Activated naive CD4-positive, alpha-beta T cell treated with anti-CD3 and anti-CD28 coated beads, Interleukin-2, amount 10 ng/mL, durations not matched to agents 7 days and 5 days (primary cell): ENCODE measurements around the gene RNF130.
A peak's percentile ranks its signal among the peaks of the same experiment; 100 is the strongest.

Experiments
- CTCF ChIA-PET: fragments of 350-600 bp; sonication (Branson Sonifier 250); formaldehyde crosslinking; loops from one replicate; lab custom pipeline; 2021; ENCODE audit warnings: antibody characterized with exemption; lab: Charles Lee
- DNase-seq: peaks from one replicate; pipeline ENCODE4 v3.0.0-alpha.2; 2020
- H3K27ac Mint-ChIP-seq: one replicate; pipeline ENCODE4 v1.8.0; 2021; ENCODE audit warnings: mild to moderate bottlenecking, moderate library complexity, mixed read lengths
- H3K27me3 Mint-ChIP-seq: one replicate; pipeline ENCODE4 v1.8.0; 2021; ENCODE audit warnings: mild to moderate bottlenecking, mixed read lengths
- H3K36me3 Mint-ChIP-seq: one replicate; pipeline ENCODE4 v1.8.0; 2021; ENCODE audit warnings: mixed read lengths
- H3K4me1 Mint-ChIP-seq: one replicate; pipeline ENCODE4 v1.8.0; 2021; ENCODE audit warnings: mixed read lengths
- H3K4me3 Mint-ChIP-seq: one replicate; pipeline ENCODE4 v1.8.0; 2021; ENCODE audit warnings: mild to moderate bottlenecking, moderate library complexity, mixed read lengths
- H3K9me3 Mint-ChIP-seq: one replicate; pipeline ENCODE4 v1.8.0; 2021; ENCODE audit warnings: mixed read lengths

Gene RNF130

DNA sequence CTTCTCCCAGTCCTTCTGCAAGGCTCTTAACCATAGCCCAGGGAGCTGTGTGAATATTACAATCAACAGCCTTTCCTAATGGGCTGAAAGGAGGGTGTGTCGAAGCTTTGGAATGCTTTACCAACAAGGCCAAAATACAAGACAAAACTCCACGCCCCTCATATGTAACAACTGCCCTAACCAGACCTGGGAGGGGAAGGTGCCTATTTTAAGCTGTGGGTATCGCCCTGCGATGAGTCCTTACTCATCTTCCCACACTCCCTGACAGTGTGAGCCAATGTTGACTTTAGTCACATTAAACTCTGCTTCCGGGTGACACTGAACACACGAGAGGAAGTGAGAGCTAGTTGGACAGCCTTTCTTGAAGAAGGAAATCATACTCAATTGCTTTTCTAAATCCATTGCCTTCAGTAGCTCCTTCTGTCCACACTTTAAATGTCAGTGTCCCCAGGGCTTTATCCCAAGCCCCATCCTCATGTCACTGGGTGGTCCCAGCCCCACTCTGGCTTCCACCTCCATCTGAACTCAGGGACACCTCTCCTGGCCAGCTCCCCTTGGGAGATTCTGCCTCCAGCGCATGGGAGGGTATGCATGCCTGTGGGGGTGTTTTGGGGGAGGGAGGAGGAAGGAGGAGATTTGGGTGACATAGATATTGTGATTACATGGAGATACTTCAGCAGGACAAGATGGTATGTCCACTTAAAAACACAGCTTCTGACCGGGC is 157.4 kb downstream of the RNF130 start:
- Mint-ChIP-seq H3K4me3 (no peak overlapping the region), H3K27ac (peak overlapping the region; percentile 37), H3K27me3 (peaks cover 39% of the 10 kb centered on the region), H3K4me1 (peaks cover 2% of the 10 kb centered on the region), H3K36me3 (no peaks in the 10 kb centered on the region), H3K9me3 (no peaks in the 10 kb centered on the region)
- no peak for DNase-seq
- CTCF ChIA-PET = interaction anchor here (1.5 kb wide), 1 partner anchor 10 kb away, joined by 5 read pairs; no protein-coding TSS in a partner anchor

DNA sequence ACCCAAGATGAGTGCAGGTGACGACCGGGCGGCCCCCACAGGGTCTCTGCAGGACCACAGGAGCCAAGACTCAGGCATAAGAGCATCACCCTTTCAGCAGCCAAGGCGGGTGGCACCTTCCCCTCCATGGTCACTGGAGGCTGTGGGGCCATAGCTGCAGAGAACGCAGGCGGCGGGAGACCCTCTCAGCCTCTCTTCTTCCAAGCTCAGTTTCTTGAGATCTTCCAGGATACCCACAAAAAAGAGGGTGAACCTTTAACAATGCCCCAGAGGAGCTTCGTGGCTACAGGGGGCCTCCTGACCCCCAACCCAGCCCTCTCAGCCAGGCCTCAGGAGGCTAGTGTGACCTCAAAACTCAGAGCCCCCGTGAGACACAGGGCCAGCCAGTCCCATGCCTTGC is 158.1 kb downstream of the RNF130 start:
- Mint-ChIP-seq H3K9me3 (no peaks in the 10 kb centered on the region), H3K4me1 (peaks cover 2% of the 10 kb centered on the region), H3K36me3 (no peaks in the 10 kb centered on the region), H3K27ac (no peak overlapping the region), H3K27me3 (peaks cover 32% of the 10 kb centered on the region), H3K4me3 (no peak overlapping the region)
- CTCF ChIA-PET = interaction anchor here (1.5 kb wide), 1 partner anchor 10 kb away, joined by 5 read pairs; no protein-coding TSS in a partner anchor
- peak; percentile 16 for DNase-seq

DNA sequence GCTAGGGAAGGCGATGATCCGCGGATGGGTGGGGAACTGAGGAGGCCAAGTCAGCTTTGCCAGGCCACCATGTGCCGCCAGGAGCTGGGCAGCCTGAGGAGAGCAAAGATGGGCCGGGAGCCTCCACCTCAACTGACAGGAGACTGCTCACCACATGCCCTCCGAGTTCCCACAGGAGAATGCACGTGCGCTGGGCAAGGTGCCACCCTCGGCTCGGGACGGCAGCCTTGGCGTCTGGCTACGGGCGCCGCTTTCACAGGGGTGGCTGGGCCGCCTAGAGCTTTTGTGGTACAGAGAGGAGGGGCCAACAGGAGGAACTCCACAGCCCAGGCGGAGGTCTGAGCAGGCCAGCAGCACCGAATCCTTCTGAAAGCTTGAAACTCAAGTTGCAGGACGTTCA is 158.6 kb downstream of the RNF130 start:
- DNase-seq = no peak

DNA sequence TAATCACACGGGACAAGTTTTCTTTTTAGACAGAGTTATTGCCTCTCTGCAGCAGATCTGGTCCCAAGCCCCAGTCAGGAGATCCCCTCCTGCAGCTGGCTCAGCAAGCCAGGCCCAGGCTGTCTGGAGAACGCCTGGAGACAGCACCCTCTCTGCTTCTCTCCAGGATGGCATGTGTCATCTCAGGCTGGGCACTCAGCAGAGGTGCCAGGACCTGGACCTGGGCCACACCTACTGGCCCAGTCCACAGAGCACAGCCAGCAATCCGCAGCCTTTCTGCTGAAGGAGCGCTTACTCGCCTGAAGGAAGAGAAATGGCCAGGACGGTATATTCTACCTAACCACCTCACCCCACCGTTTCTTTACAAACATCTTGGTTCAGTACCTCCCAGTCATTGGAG is 159.2 kb downstream of the RNF130 start:
- DNase-seq = peak; percentile 3
- CTCF ChIA-PET = interaction anchor here (0.6 kb wide), 1 partner anchor 37 kb away, joined by 4 read pairs; no protein-coding TSS in a partner anchor

More for the DNA sequence above, 158.6 kb downstream of the RNF130 start:
- CTCF ChIA-PET = no interaction called here
- Mint-ChIP-seq H3K4me1 (peaks cover 4% of the 10 kb centered on the region), H3K9me3 (no peaks in the 10 kb centered on the region), H3K36me3 (no peaks in the 10 kb centered on the region), H3K27me3 (peaks cover 30% of the 10 kb centered on the region), H3K4me3 (no peak overlapping the region), H3K27ac (no peak overlapping the region)

DNA sequence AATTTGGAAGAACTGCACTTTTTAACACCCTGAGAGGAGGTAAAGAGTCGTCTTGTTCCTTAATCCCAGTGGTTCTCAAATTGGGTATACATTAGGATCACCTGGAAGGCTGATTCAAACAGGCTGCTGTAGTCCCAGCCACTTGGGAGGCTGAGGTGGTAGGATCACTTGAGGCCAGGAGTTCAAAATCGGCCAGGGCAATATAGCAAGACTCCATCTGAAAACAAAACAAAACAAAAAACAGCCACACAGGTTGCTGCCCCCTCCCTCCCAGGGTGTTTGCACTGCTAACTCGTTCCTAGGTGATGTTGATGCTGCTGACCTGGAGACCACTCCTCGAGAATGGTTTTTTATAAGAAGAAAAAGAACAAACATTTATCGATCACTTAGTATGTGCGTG is 162.3 kb downstream of the RNF130 start:
- peak overlapping the region; percentile 2 for H3K4me3 Mint-ChIP-seq
- peaks cover 17% of the 10 kb centered on the region for H3K4me1 Mint-ChIP-seq
- peaks cover 5% of the 10 kb centered on the region for H3K36me3 Mint-ChIP-seq
- peaks cover 14% of the 10 kb centered on the region for H3K27me3 Mint-ChIP-seq
- peak; percentile 5 for DNase-seq
- CTCF ChIA-PET = no interaction called here
- H3K9me3 Mint-ChIP-seq = no peaks in the 10 kb centered on the region
- H3K27ac Mint-ChIP-seq = no peak overlapping the region

More for the DNA sequence above, 159.2 kb downstream of the RNF130 start:
- H3K36me3 Mint-ChIP-seq = no peaks in the 10 kb centered on the region
- no peaks in the 10 kb centered on the region for H3K9me3 Mint-ChIP-seq
- peaks cover 24% of the 10 kb centered on the region for H3K27me3 Mint-ChIP-seq
- peaks cover 5% of the 10 kb centered on the region for H3K4me1 Mint-ChIP-seq
- no peak overlapping the region for H3K4me3 Mint-ChIP-seq
- H3K27ac Mint-ChIP-seq = no peak overlapping the region

DNA sequence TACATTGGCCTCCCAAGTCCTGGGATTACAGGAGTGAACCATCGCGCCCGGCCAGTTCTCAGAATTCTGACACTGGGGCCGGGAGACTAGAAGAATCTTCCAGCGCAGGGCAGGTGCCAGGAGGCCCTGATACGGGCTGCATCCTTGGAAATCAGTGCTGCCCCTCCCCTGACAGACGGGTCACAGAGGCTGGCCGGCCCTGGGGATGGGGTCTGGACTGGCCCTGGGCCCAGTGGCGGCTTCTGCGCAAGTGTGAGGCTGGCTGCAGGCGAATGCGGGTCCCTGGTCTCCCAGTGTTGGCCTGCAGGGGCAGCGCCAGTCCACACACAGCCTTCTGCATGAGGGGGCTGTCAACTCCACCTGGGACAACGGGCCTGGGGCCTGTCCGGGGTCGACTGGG is 163.0 kb downstream of the RNF130 start:
- CTCF ChIA-PET = interaction anchor here (0.7 to 4.1 kb wide), 5 partner anchors 107 to 186 kb away, joined by 3 to 36 read pairs (median 4); no protein-coding TSS in a partner anchor

DNA sequence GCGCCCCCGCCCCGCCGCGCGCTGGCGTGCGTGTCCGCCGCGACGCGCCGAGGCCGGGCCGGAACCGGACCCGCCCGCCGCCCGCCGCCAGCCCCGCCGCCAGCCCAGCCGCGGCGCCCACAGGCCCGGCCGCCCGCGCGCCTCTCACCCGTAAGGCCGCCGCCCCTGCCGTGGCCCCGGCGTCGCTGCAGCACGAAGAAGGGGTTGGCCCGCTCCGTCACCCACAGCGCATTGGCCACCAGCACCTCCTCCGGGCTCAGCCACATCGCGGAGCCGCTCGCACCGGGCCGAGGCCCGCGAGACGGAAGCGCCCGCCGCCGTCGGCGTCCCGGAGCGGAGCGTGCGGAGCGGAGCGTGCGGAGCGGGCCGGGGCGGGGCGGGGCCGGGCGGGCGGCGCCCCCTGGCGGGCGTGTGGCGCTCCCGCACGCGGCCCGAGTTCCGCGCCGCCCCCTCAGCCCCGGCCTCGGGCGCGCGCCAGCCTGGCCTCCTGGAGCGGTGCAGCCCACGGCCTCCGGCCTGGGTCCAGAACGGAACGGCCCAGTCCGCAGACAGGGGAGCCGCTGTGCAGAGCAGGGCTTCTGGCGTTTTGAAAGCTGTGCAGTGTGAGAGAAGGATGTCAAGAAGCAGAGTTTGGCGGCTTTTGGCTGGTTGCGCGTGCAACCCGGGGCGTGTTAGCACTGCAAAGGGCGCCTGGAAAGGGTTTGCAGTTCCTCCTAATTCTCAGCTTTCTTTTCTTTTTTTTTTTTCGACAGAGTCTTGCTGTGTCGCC is 163.8 kb downstream of the RNF130 start, which contains the start of gene TBC1D9B:
TSS of gene TBC1D9B (minus strand) at position 342 of the 769 bp plus-strand sequence. CDS start at position 266, 76 bp downstream.
- CTCF ChIA-PET = interaction anchor here (0.7 to 4.1 kb wide), 5 partner anchors 106 to 187 kb away, joined by 3 to 36 read pairs (median 4); no protein-coding TSS in a partner anchor
- H3K4me3 Mint-ChIP-seq = peak within 1 kb of the TSS; percentile 89
- no peaks in the 10 kb centered on the region for H3K9me3 Mint-ChIP-seq
- H3K27ac Mint-ChIP-seq = peak within 1 kb of the TSS; percentile 82
- peak; percentile 78 for DNase-seq
- H3K36me3 Mint-ChIP-seq = peaks cover 9% of the 10 kb centered on the region
- peaks cover 19% of the 10 kb centered on the region for H3K4me1 Mint-ChIP-seq
- H3K27me3 Mint-ChIP-seq = peaks cover 9% of the 10 kb centered on the region

More for the DNA sequence above, 163.0 kb downstream of the RNF130 start:
- Mint-ChIP-seq H3K36me3 (peaks cover 8% of the 10 kb centered on the region), H3K4me1 (peaks cover 17% of the 10 kb centered on the region), H3K27ac (no peak overlapping the region), H3K9me3 (no peaks in the 10 kb centered on the region), H3K4me3 (peak overlapping the region; percentile 77), H3K27me3 (peaks cover 13% of the 10 kb centered on the region)
- no peak for DNase-seq

DNA sequence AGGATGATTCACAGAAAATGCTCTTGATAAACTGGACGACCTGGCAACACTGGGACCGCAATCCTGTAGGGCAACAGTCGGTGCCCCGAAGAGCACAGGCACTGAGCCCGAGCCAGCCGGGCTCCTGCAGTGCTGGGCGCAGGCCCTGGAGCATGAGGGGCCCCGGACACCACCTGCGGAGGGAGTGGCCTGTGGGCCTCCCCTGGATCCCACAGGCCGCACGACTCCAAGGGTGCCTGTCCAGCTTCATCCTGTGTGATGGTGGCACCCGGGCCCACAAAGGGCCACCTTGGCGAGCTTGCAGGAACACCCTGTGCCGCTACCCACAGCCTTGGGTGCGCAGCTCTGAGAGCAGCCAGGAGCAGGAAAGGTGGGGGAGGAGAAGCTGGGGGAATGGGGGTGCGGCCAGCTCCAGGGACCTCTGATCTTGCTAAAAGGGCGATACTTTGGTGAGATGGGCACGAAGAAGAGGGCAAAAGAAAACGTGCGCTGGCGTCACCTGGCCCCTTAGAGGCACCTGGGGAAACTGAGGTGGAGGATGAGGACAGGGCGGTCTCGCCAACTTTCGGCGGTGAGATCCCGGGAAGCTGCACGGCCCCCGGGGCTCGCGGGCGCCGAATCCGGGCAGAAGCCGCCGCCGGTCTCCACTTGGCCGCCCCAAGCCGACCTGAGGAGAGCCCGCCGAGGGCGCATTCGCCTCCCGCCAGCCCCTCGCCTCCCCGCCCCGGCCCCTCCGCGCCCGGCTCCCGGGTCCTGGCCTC is 164.6 kb downstream of the RNF130 start:
- H3K27me3 Mint-ChIP-seq = peaks cover 3% of the 10 kb centered on the region
- peak overlapping the region; percentile 69 for H3K27ac Mint-ChIP-seq
- H3K4me3 Mint-ChIP-seq = peak overlapping the region; percentile 89
- peak; percentile 41 for DNase-seq
- CTCF ChIA-PET = interaction anchor here (2.2 to 4.1 kb wide), 2 partner anchors 105 to 184 kb away, joined by 8 to 36 read pairs; no protein-coding TSS in a partner anchor
- no peaks in the 10 kb centered on the region for H3K9me3 Mint-ChIP-seq
- peaks cover 19% of the 10 kb centered on the region for H3K4me1 Mint-ChIP-seq
- peaks cover 11% of the 10 kb centered on the region for H3K36me3 Mint-ChIP-seq

DNA sequence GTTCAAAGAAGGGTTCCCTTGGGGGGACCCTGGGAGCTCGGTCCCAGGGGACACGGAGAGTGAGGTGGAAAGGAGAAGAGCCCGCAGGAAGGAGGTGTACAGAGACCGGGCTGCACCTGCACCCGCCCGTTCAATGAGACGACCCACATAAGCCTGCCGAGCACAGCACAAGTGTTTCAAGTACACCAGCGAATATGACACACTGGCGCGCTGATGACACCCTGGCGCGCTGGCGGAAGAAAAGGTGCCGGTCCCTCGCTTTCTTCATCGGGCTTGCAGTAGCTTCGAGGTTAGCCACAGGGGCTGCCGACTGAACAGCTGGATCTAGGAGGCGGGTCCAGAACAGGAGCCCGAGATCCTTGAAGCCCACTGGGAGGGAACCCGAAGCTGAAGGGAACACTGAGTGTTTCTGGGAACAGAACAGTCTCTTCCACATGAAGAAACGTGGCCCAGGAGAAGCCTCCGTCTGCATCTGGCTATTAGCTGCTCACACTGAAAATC is 165.2 kb downstream of the RNF130 start:
- CTCF ChIA-PET = interaction anchor here (2.2 to 4.1 kb wide), 2 partner anchors 105 to 184 kb away, joined by 8 to 36 read pairs; no protein-coding TSS in a partner anchor
- Mint-ChIP-seq H3K4me3 (peak overlapping the region; percentile 89), H3K27me3 (peaks cover 3% of the 10 kb centered on the region), H3K36me3 (peaks cover 11% of the 10 kb centered on the region), H3K9me3 (no peaks in the 10 kb centered on the region), H3K27ac (no peak overlapping the region), H3K4me1 (peaks cover 19% of the 10 kb centered on the region)
- DNase-seq = no peak

DNA sequence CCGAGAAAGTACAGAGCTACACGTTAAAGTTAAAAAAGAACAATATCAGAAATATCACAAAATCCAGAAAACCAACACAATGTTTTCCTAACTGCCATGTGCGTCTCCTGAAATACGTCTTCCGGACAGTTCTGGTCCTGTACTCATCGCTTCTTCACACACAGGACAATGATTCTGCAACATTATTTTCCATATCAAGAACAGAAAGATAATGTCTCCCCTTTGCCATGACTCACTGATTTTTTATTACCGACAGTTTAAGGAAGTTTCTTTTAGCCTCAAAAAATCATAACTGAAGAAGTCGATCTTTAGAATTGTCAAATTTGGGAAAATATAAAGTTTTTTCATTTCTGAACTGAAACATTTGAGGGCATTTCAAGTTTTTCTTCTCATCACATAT is 166.4 kb downstream of the RNF130 start:
- Mint-ChIP-seq H3K36me3 (peaks cover 13% of the 10 kb centered on the region), H3K27ac (no peak overlapping the region), H3K27me3 (peaks cover 3% of the 10 kb centered on the region), H3K4me1 (peaks cover 19% of the 10 kb centered on the region), H3K4me3 (no peak overlapping the region), H3K9me3 (no peaks in the 10 kb centered on the region)
- CTCF ChIA-PET = interaction anchor here (0.6 to 4.1 kb wide), 2 partner anchors 83 to 104 kb away, joined by 3 to 36 read pairs; no protein-coding TSS in a partner anchor
- no peak for DNase-seq
